ENCODE results near the gene CTIF. TPM values are rescaled to one million over a fixed set of nuclear protein-coding genes. Genes with fewer than 3 reads are reported as not detected.

Gene CTIF
- total RNA-seq, 2 experiments from 2014 or later = 0.06 to 0.38 TPM

- H3K9me3 ChIP-seq (ENCODE audit: low read length) = no peaks in the 10 kb centered on the region
- ChIA-PET CTCF (ENCODE audit: unreplicated experiment) (no interaction called here), POLR2A (no interaction called here)
- H3K4me1 ChIP-seq (ENCODE audit: insufficient read depth, low read length, poor library complexity, severe bottlenecking) = no peaks in the 10 kb centered on the region
- no peak for DNase-seq (ENCODE audit: low spot score)
- H3K9me2 ChIP-seq (ENCODE audit: insufficient read depth, low read length) = no peaks in the 10 kb centered on the region
- TF ChIP-seq EZH2phosphoT487 (IDR thresholded peaks at IDR 0.05; ENCODE audit: borderline replicate concordance, low read depth, low read length) = no peak
- no peak for TF ChIP-seq CTCF (conservative IDR thresholded peaks at IDR 0.05; ENCODE audit: low read length)
- H3K4me3 ChIP-seq (ENCODE audit: low read depth, low read length, poor library complexity, severe bottlenecking) = no peak overlapping the region
- intact Hi-C loops (cut with micrococcal nuclease; ENCODE audit: unreplicated experiment) = no loop called here
- H3K79me2 ChIP-seq (ENCODE audit: insufficient read depth, low read depth, low read length) = no peaks in the 10 kb centered on the region
- no peak overlapping the region for H3K4me2 ChIP-seq (ENCODE audit: low read length)
- H3K36me3 ChIP-seq (ENCODE audit: insufficient read depth, low read length) = no peaks in the 10 kb centered on the region
- BruUV-seq (replicated peaks) = no TSS peak
- no peak overlapping the region for H2AFZ ChIP-seq (ENCODE audit: low read length)
- H3K27ac ChIP-seq (ENCODE audit: low read depth, low read length, poor library complexity, severe bottlenecking) = no peak overlapping the region
- no peaks in the 10 kb centered on the region for H4K20me1 ChIP-seq (ENCODE audit: insufficient read depth, low read length)
These were observed 121.8 kb downstream of the CTIF start for GRCh38 chr18:48660346-48661228.

GRCh38 chr18:48661421-48661820 is 122.6 kb downstream of the CTIF start:
- H3K79me2 ChIP-seq (ENCODE audit: insufficient read depth, low read depth, low read length) = no peaks in the 10 kb centered on the region
- H3K9me2 ChIP-seq (ENCODE audit: insufficient read depth, low read length) = no peaks in the 10 kb centered on the region
- H3K9me3 ChIP-seq (ENCODE audit: low read length) = no peaks in the 10 kb centered on the region
- TF ChIP-seq EZH2phosphoT487 (IDR thresholded peaks at IDR 0.05; ENCODE audit: borderline replicate concordance, low read depth, low read length) (no peak), CTCF (conservative IDR thresholded peaks at IDR 0.05; ENCODE audit: low read length) (no peak)
- ChIA-PET CTCF (ENCODE audit: unreplicated experiment) (no interaction called here), POLR2A (no interaction called here)
- DNase-seq (ENCODE audit: low spot score) = no peak
- BruUV-seq (replicated peaks) = no TSS peak
- H3K4me1 ChIP-seq (ENCODE audit: insufficient read depth, low read length, poor library complexity, severe bottlenecking) = no peaks in the 10 kb centered on the region
- no peaks in the 10 kb centered on the region for H3K36me3 ChIP-seq (ENCODE audit: insufficient read depth, low read length)
- no peaks in the 10 kb centered on the region for H4K20me1 ChIP-seq (ENCODE audit: insufficient read depth, low read length)
- H2AFZ ChIP-seq (ENCODE audit: low read length) = no peak overlapping the region
- no peak overlapping the region for H3K4me2 ChIP-seq (ENCODE audit: low read length)
- H3K27ac ChIP-seq (ENCODE audit: low read depth, low read length, poor library complexity, severe bottlenecking) = no peak overlapping the region
- no peak overlapping the region for H3K4me3 ChIP-seq (ENCODE audit: low read depth, low read length, poor library complexity, severe bottlenecking)
- intact Hi-C loops (cut with micrococcal nuclease; ENCODE audit: unreplicated experiment) = no loop called here

GRCh38 chr18:48662011-48662661 is 123.3 kb downstream of the CTIF start:
- Histone ChIP-seq H4K20me1 (ENCODE audit: insufficient read depth, low read length) (no peaks in the 10 kb centered on the region), H3K79me2 (ENCODE audit: insufficient read depth, low read depth, low read length) (no peaks in the 10 kb centered on the region), H3K27ac (ENCODE audit: low read depth, low read length, poor library complexity, severe bottlenecking) (no peak overlapping the region), H3K4me3 (ENCODE audit: low read depth, low read length, poor library complexity, severe bottlenecking) (no peak overlapping the region), H3K9me2 (ENCODE audit: insufficient read depth, low read length) (no peaks in the 10 kb centered on the region), H3K36me3 (ENCODE audit: insufficient read depth, low read length) (no peaks in the 10 kb centered on the region), H3K9me3 (ENCODE audit: low read length) (no peaks in the 10 kb centered on the region), H3K4me1 (ENCODE audit: insufficient read depth, low read length, poor library complexity, severe bottlenecking) (no peaks in the 10 kb centered on the region), H3K4me2 (ENCODE audit: low read length) (no peak overlapping the region), H2AFZ (ENCODE audit: low read length) (no peak overlapping the region)
- TF ChIP-seq CTCF (conservative IDR thresholded peaks at IDR 0.05; ENCODE audit: low read length) (no peak), EZH2phosphoT487 (IDR thresholded peaks at IDR 0.05; ENCODE audit: borderline replicate concordance, low read depth, low read length) (no peak)
- POLR2A ChIA-PET = interaction anchor here (0.5 kb wide), 1 partner anchor 216 kb away, joined by 4 read pairs; no protein-coding TSS in a partner anchor
- no peak for DNase-seq (ENCODE audit: low spot score)
- BruUV-seq (replicated peaks) = no TSS peak
- intact Hi-C loops (cut with micrococcal nuclease; ENCODE audit: unreplicated experiment) = no loop called here
- CTCF ChIA-PET (ENCODE audit: unreplicated experiment) = no interaction called here

Data from OCI-LY7 (cell line).